GM23338 (cell line): ENCODE results near the gene SMIM10. TPM values are rescaled to one million over a fixed set of nuclear protein-coding genes. Genes with fewer than 3 reads are reported as not detected.

Source experiments
- ATAC-seq: fragments of 200-7000 bp; cut with Tn5 transposase; 3 replicates; pipeline ENCODE4 v1.9.1; 2020
- DNase-seq: peaks from one replicate; pipeline ENCODE4 v3.0.0-alpha.2; 2015; ENCODE audit warnings: low spot score
- H2AFZ ChIP-seq: fragments of 200-600 bp; sonication (generic); 2 replicates; pipeline ENCODE4 v1.8.0; 2016; ENCODE audit warnings: antibody characterized with exemption, mild to moderate bottlenecking, moderate library complexity
- H3F3A ChIP-seq: fragments of 200-600 bp; sonication (generic); replicated peaks from 2 replicates; pipeline ENCODE4 v1.8.0; 2017; ENCODE audit warnings: antibody characterized with exemption, mixed run types, low read depth
- H3K27ac ChIP-seq: fragments of 200-600 bp; sonication (generic); 2 replicates; pipeline ENCODE4 v1.6.1; 2016; ENCODE audit warnings: low read depth
- H3K27me3 ChIP-seq: fragments of 200-600 bp; sonication (generic); 2 replicates; pipeline ENCODE4 v1.8.0; 2016; ENCODE audit warnings: mild to moderate bottlenecking, mixed run types, moderate library complexity; ENCODE audit not compliant: insufficient read depth
- H3K36me3 ChIP-seq: fragments of 200-600 bp; sonication (generic); 2 replicates; pipeline ENCODE4 v1.8.0; 2016; ENCODE audit warnings: mild to moderate bottlenecking; ENCODE audit not compliant: insufficient read depth
- H3K4me1 ChIP-seq: fragments of 200-600 bp; sonication (generic); 2 replicates; pipeline ENCODE4 v1.8.0; 2016; ENCODE audit warnings: mild to moderate bottlenecking, moderate library complexity; ENCODE audit not compliant: insufficient read depth
- H3K4me2 ChIP-seq: fragments of 200-600 bp; sonication (generic); 2 replicates; pipeline ENCODE4 v1.7.1; 2017; ENCODE audit warnings: mixed run types
- H3K4me3 ChIP-seq: fragments of 200-600 bp; sonication (generic); 2 replicates; pipeline ENCODE4 v1.6.1; 2016; ENCODE audit warnings: mixed run types
- H3K79me2 ChIP-seq: fragments of 200-600 bp; sonication (generic); replicated peaks from 2 replicates; pipeline ENCODE4 v1.8.0; 2017; ENCODE audit warnings: mild to moderate bottlenecking; ENCODE audit not compliant: insufficient read depth
- H3K9me2 ChIP-seq: fragments of 200-600 bp; sonication (generic); 2 replicates; pipeline ENCODE4 v1.8.0; 2017; ENCODE audit not compliant: insufficient read depth
- H4K20me1 ChIP-seq: fragments of 200-600 bp; sonication (generic); replicated peaks from 2 replicates; pipeline ENCODE4 v1.8.0; 2017; ENCODE audit warnings: mild to moderate bottlenecking; ENCODE audit not compliant: insufficient read depth
- H3K27ac Mint-ChIP-seq: 2 replicates; pipeline ENCODE4 v1.8.0; 2020; ENCODE audit warnings: inconsistent platforms, mild to moderate bottlenecking, moderate library complexity, mixed read lengths
- H3K27me3 Mint-ChIP-seq: 3 replicates; pipeline ENCODE4 v1.8.0; 2022; ENCODE audit warnings: low read depth, mild to moderate bottlenecking, moderate library complexity, mixed read lengths, inconsistent platforms; ENCODE audit not compliant: insufficient read depth, poor library complexity
- H3K36me3 Mint-ChIP-seq: 3 replicates; pipeline ENCODE4 v1.8.0; 2021; ENCODE audit warnings: low read depth, mild to moderate bottlenecking, inconsistent platforms, moderate library complexity, mixed read lengths
- H3K4me1 Mint-ChIP-seq: 3 replicates; pipeline ENCODE4 v1.8.0; 2020; ENCODE audit warnings: mild to moderate bottlenecking, inconsistent platforms, mixed read lengths
- H3K4me3 Mint-ChIP-seq: 3 replicates; pipeline ENCODE4 v1.8.0; 2021; ENCODE audit warnings: moderate library complexity, mild to moderate bottlenecking, inconsistent platforms, mixed read lengths
- H3K9me3 Mint-ChIP-seq: 3 replicates; pipeline ENCODE4 v1.8.0; 2020; ENCODE audit warnings: moderate library complexity, mild to moderate bottlenecking, inconsistent platforms, mixed read lengths
- CREB1 ChIP-seq: fragments of 250-450 bp; sonication (Bioruptor Pico); IDR thresholded peaks from 2 replicates; pipeline ENCODE4 v1.5.0; 2020; ENCODE audit warnings: low read depth, mild to moderate bottlenecking, moderate library complexity
- CTCF ChIP-seq, 2 experiments: fragments of 200-600 bp in 1 of 2; sonication (generic) in 1 of 2; conservative IDR thresholded peaks; 2 replicates each; pipeline versions ENCODE4 v1.5.1 to v1.6.1; 2016 to 2017; ENCODE audit warnings: antibody characterized with exemption in 2 of 2, low read depth in 2 of 2, mild to moderate bottlenecking in 2 of 2, moderate library complexity in 1 of 2
- EZH2 ChIP-seq: fragments of 200-600 bp; sonication (generic); IDR thresholded peaks from one replicate; pipeline ENCODE4 v1.8.0; 2017; ENCODE audit warnings: antibody characterized with exemption, mild to moderate bottlenecking, low read depth; ENCODE audit not compliant: unreplicated experiment
- EZH2phosphoT487 ChIP-seq: fragments of 200-600 bp; sonication (generic); IDR thresholded peaks from one replicate; pipeline ENCODE4 v1.8.1; 2018; ENCODE audit warnings: antibody characterized with exemption; ENCODE audit not compliant: unreplicated experiment
- JUNB ChIP-seq: IDR thresholded peaks from one replicate; pipeline ENCODE4 v1.6.1; 2016; ENCODE audit warnings: antibody characterized with exemption; ENCODE audit not compliant: unreplicated experiment
- NANOG ChIP-seq: IDR thresholded peaks from 2 replicates; pipeline ENCODE4 v1.6.1; 2016; ENCODE audit warnings: antibody characterized with exemption, borderline replicate concordance
- POLR2AphosphoS5 ChIP-seq: IDR thresholded peaks from 2 replicates; pipeline ENCODE4 v1.6.1; 2016; ENCODE audit warnings: antibody characterized with exemption, low read depth
- STAT1 ChIP-seq: IDR thresholded peaks from one replicate; pipeline ENCODE4 v1.6.1; 2016; ENCODE audit warnings: antibody characterized with exemption; ENCODE audit not compliant: unreplicated experiment
- ZNF114 ChIP-seq: fragments of 250-450 bp; sonication (Bioruptor Pico); IDR thresholded peaks from 2 replicates; pipeline ENCODE4 v1.5.0; 2020; ENCODE audit warnings: mild to moderate bottlenecking, moderate library complexity
- ZNF331 ChIP-seq: fragments of 250-450 bp; sonication (Bioruptor Pico); IDR thresholded peaks from 2 replicates; pipeline ENCODE4 v1.5.0; 2020; ENCODE audit warnings: low read depth, mild to moderate bottlenecking, moderate library complexity
- polyA plus RNA-seq: library from polyadenylated mRNA; unstranded; fragments of >200 nt; fragmentation: Nextera tagmentation; extraction: Ambion mirVana; gene quantifications from 2 replicates; pipeline ENCODE4 v1.2.1, GENCODE V29; 2016
- total RNA-seq: library from RNA; depleted of rRNA; stranded (reverse); fragments of >200 nt; shearing (Covaris generic); gene quantifications from 2 replicates; pipeline ENCODE4 v1.2.3, GENCODE V29; 2014
- TF ChIP-seq, protein P1 (sequence below): IDR thresholded peaks from one replicate; pipeline ENCODE4 v1.6.1; 2018; ENCODE audit warnings: antibody characterized with exemption; ENCODE audit not compliant: unreplicated experiment
- TF ChIP-seq, protein P2 (sequence below): IDR thresholded peaks from 2 replicates; pipeline ENCODE4 v1.6.1; 2016; ENCODE audit warnings: antibody characterized with exemption

Gene SMIM10
- total and polyA plus RNA-seq, 2 experiments from 2014 or later = 1.7 to 4.8 TPM

DNA sequence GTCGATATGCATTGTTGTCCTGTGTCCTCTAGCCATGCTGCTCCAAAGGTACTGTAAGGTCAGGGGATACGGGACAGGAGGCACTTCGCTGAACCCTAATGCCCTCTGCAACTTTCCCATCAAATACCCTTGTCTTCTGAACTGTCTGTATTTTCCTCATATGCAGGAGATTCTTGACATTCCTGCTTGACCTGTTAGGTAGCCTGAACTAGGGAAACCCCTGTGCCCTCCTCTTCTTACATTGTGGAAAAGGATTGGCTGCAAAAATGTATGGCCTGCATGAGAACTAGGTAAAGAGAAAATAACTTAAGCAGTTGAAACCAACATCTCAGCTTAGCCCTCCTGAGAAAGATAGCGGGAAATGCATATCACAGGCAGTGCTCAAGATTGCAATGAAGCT, 20.1 kb downstream of the SMIM10 start (continued):
- TF ChIP-seq, protein P1, sequence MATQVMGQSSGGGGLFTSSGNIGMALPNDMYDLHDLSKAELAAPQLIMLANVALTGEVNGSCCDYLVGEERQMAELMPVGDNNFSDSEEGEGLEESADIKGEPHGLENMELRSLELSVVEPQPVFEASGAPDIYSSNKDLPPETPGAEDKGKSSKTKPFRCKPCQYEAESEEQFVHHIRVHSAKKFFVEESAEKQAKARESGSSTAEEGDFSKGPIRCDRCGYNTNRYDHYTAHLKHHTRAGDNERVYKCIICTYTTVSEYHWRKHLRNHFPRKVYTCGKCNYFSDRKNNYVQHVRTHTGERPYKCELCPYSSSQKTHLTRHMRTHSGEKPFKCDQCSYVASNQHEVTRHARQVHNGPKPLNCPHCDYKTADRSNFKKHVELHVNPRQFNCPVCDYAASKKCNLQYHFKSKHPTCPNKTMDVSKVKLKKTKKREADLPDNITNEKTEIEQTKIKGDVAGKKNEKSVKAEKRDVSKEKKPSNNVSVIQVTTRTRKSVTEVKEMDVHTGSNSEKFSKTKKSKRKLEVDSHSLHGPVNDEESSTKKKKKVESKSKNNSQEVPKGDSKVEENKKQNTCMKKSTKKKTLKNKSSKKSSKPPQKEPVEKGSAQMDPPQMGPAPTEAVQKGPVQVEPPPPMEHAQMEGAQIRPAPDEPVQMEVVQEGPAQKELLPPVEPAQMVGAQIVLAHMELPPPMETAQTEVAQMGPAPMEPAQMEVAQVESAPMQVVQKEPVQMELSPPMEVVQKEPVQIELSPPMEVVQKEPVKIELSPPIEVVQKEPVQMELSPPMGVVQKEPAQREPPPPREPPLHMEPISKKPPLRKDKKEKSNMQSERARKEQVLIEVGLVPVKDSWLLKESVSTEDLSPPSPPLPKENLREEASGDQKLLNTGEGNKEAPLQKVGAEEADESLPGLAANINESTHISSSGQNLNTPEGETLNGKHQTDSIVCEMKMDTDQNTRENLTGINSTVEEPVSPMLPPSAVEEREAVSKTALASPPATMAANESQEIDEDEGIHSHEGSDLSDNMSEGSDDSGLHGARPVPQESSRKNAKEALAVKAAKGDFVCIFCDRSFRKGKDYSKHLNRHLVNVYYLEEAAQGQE = no peak

GRCh38 chrX:135015523-135016245, 24.9 kb downstream of the SMIM10 start:
- ATAC-seq = no peak
- H3K27ac Mint-ChIP-seq = no peak overlapping the region
- TF ChIP-seq JUNB = no peak
- TF ChIP-seq STAT1 = no peak
- no peak for TF ChIP-seq ZNF114 (CRISPR knock-in tag)
- TF ChIP-seq ZNF331 (CRISPR knock-in tag) = no peak
- TF ChIP-seq NANOG = no peak
- no peak for TF ChIP-seq CREB1
- TF ChIP-seq, protein P2, sequence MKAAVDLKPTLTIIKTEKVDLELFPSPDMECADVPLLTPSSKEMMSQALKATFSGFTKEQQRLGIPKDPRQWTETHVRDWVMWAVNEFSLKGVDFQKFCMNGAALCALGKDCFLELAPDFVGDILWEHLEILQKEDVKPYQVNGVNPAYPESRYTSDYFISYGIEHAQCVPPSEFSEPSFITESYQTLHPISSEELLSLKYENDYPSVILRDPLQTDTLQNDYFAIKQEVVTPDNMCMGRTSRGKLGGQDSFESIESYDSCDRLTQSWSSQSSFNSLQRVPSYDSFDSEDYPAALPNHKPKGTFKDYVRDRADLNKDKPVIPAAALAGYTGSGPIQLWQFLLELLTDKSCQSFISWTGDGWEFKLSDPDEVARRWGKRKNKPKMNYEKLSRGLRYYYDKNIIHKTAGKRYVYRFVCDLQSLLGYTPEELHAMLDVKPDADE = no peak
- no peak for TF ChIP-seq POLR2AphosphoS5
- no peak for TF ChIP-seq EZH2phosphoT487
- no peak for TF ChIP-seq EZH2
- no peak for TF ChIP-seq CTCF (conservative IDR thresholded peaks at IDR 0.05; ENCODE audit: low read depth in 2 of 2)
- TF ChIP-seq, protein P1 = no peak

More at GRCh38 chrX:135015523-135016245, 24.9 kb downstream of the SMIM10 start:
- Histone ChIP-seq H2AFZ (no peak overlapping the region), H4K20me1 (no peaks in the 10 kb centered on the region), H3K9me2 (no peaks in the 10 kb centered on the region), H3K27ac (no peak overlapping the region), H3K4me3 (no peak overlapping the region), H3F3A (no peaks in the 10 kb centered on the region), H3K4me1 (peaks cover 9% of the 10 kb centered on the region), H3K79me2 (no peaks in the 10 kb centered on the region), H3K36me3 (no peaks in the 10 kb centered on the region), H3K4me2 (no peak overlapping the region), H3K27me3 (no peaks in the 10 kb centered on the region; the same call in 1 of the 2 replicates)
- no peaks in the 10 kb centered on the region for H3K27me3 Mint-ChIP-seq
- no peak for DNase-seq
- H3K36me3 Mint-ChIP-seq = no peaks in the 10 kb centered on the region
- H3K9me3 Mint-ChIP-seq = no peaks in the 10 kb centered on the region
- H3K4me1 Mint-ChIP-seq = peaks cover 27% of the 10 kb centered on the region; the same call in 2 of the 3 replicates
- H3K4me3 Mint-ChIP-seq = no peak overlapping the region
